Lung (tissue), 12 donors: ENCODE results near the gene CARMIL3. TPM values are rescaled to one million over a fixed set of nuclear protein-coding genes. Genes with fewer than 3 reads are reported as not detected.

ENCODE experiments used
- ATAC-seq: fragments of 200-7000 bp; cut with Tn5 transposase; one replicate; pipeline ENCODE4 v1.9.1; 2020; ENCODE audit warnings: moderate number of reproducible peaks; ENCODE audit not compliant: insufficient read depth, low FRiP score
- DNase-seq, 3 donors: peaks; one replicate each; pipeline ENCODE4 v3.0.0-alpha.2; 2013 to 2017
- H3K27ac ChIP-seq, 2 donors: one replicate each; pipeline ENCODE4 v1.5.1; 2013; ENCODE audit warnings: mild to moderate bottlenecking in 2 of 2, moderate library complexity in 2 of 2, control low read depth in 1 of 2, inconsistent platforms in 1 of 2, low read depth in 1 of 2, low read length in 1 of 2
- H3K27me3 ChIP-seq, 3 donors: one replicate each; pipeline ENCODE4 v1.5.1; 2013; ENCODE audit warnings: low read length in 2 of 3; ENCODE audit not compliant: control insufficient read depth in 3 of 3, insufficient read depth in 3 of 3
- H3K36me3 ChIP-seq, 4 donors: one replicate each; pipeline ENCODE4 v1.5.1; 2013; ENCODE audit warnings: low read length in 4 of 4, mild to moderate bottlenecking in 1 of 4, moderate library complexity in 1 of 4; ENCODE audit not compliant: control insufficient read depth in 4 of 4, insufficient read depth in 4 of 4
- H3K4me1 ChIP-seq, 5 donors: one replicate each; pipeline ENCODE4 v1.5.1; 2013; ENCODE audit warnings: low read length in 5 of 5, mild to moderate bottlenecking in 2 of 5, moderate library complexity in 1 of 5; ENCODE audit not compliant: control insufficient read depth in 5 of 5, insufficient read depth in 5 of 5
- H3K4me3 ChIP-seq: one replicate; pipeline ENCODE4 v1.5.1; 2013; ENCODE audit warnings: mild to moderate bottlenecking, control low read depth, moderate library complexity
- H3K9ac ChIP-seq, 2 donors: one replicate each; pipeline ENCODE4 v1.5.1; 2013; ENCODE audit warnings: low read length in 2 of 2, control low read depth in 1 of 2; ENCODE audit not compliant: insufficient read depth in 1 of 2
- H3K9me3 ChIP-seq, 4 donors: one replicate each; pipeline ENCODE4 v1.5.1; 2013; ENCODE audit warnings: low read length in 3 of 4, mild to moderate bottlenecking in 1 of 4, moderate library complexity in 1 of 4; ENCODE audit not compliant: control insufficient read depth in 4 of 4, insufficient read depth in 3 of 4
- WGBS, 2 donors: extraction: QIAGEN DNeasy Blood & Tissue Kit; methylation state at CpG; one replicate each; pipeline ENCODE4 v1.1.7; 2013; 5-methylcytosine and 5-hydroxymethylcytosine counted together
- polyA plus RNA-seq, 2 donors: library from polyadenylated mRNA; stranded (reverse); fragments of 200-250 nt; gene quantifications; one replicate each; pipeline ENCODE4 v1.2.1, GENCODE V29; 2013
- total RNA-seq, 2 donors: library from RNA; depleted of rRNA in 1 of 2; stranded (reverse); fragments of >200 nt in 1 of 2; gene quantifications; one replicate each; pipeline ENCODE4 v1.2.1, GENCODE V29; 2014 to 2021
- TF ChIP-seq, protein P1 (sequence below): IDR thresholded peaks from 2 replicates; pipeline ENCODE4 v1.5.1; 2012; ENCODE audit warnings: mild to moderate bottlenecking; ENCODE audit errors: control extremely low read depth, extremely low read depth
- donor health status: control.
- donor health status: control.
- donor health status: Bipolar disorder and iron deficiency.
- donor health status: healthy.
- donor health status: DM: yes; HTN: yes; CAD: no.

CARMIL3 gene
- total and polyA plus RNA-seq, 4 donors, result 0.37 to 2.4 (median 0.78) TPM

DNA sequence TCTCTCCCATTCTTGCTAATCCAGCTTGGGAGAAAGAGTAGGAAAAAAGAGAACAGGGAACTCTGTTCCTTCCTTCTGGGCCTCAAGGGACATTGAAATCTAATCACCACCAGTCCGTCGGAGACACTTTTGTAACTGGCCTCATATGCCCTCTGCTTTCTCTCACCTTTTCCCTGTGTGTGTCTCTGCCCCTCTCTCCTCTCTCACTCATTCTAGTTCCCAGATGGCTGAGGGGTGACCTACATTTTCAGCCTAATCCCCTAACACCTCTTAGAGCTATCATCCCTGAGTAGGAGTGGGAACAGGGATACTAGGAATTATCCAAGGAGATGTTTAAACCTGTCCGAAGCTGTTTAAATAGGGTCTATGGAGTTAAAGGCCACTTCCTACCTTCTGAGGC is 33.4 kb downstream of the CARMIL3 start:
- 93 to 97% methylated on average over 3 of the region's 3 CpGs for WGBS, 2 donors
- TF ChIP-seq, protein P1, sequence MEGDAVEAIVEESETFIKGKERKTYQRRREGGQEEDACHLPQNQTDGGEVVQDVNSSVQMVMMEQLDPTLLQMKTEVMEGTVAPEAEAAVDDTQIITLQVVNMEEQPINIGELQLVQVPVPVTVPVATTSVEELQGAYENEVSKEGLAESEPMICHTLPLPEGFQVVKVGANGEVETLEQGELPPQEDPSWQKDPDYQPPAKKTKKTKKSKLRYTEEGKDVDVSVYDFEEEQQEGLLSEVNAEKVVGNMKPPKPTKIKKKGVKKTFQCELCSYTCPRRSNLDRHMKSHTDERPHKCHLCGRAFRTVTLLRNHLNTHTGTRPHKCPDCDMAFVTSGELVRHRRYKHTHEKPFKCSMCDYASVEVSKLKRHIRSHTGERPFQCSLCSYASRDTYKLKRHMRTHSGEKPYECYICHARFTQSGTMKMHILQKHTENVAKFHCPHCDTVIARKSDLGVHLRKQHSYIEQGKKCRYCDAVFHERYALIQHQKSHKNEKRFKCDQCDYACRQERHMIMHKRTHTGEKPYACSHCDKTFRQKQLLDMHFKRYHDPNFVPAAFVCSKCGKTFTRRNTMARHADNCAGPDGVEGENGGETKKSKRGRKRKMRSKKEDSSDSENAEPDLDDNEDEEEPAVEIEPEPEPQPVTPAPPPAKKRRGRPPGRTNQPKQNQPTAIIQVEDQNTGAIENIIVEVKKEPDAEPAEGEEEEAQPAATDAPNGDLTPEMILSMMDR, result no peak
- DNase-seq (no peak), ATAC-seq (no peak)
- H3K9me3 ChIP-seq, result no peaks in the 10 kb centered on the region
- H3K36me3 ChIP-seq, result no peaks in the 10 kb centered on the region
- peaks cover 0 to 9% (median 3%) of the 10 kb centered on the region in 5 donors for H3K4me1 ChIP-seq
- H3K27ac ChIP-seq, result no peak overlapping the region
- H3K4me3 ChIP-seq, result no peak overlapping the region
- H3K9ac ChIP-seq, result no peak overlapping the region
- H3K27me3 ChIP-seq, result peaks cover 0 to 7% (median 1%) of the 10 kb centered on the region in 3 donors

DNA sequence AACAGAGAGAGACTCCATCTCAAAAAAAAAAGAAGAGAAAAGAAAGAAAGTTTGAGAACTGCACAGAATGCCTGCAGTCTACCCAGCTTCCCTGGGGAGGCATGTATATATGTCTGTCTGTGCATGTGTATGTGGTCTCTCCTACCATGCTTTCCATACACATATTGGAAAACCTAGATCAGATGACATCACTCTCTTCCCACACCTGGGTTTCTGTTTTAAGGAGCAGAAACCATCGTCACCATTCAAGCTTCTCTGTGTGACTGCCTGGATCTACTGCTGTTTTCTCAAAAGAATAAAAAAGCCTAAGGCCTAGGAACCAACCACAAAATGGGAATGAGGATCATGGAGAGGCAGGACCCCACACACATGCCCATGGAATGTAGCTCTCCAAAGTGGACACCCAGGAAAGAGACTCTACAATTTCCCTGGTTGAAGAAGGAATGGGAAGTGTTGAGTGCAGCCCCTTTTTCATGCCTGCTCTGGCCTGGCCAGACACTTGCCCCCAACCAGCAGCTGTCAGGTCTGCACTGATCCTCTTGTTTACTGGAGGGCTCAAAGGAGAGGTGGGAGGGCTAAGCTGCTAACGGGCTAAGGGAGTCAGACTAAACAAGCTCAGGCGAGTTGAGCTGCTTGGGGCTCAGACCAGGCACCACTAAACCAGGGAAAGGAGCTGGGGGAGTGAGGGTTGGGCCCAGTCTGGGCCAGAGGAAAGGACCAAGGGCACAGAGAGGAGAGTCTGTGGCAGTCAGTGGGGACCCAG is 34.6 kb downstream of the CARMIL3 start:
- WGBS, 2 donors, result 83 to 87% methylated on average over 3 of the region's 3 CpGs
- peaks cover 0 to under 1% (median 0%) of the 10 kb centered on the region in 5 donors for H3K4me1 ChIP-seq

DNA sequence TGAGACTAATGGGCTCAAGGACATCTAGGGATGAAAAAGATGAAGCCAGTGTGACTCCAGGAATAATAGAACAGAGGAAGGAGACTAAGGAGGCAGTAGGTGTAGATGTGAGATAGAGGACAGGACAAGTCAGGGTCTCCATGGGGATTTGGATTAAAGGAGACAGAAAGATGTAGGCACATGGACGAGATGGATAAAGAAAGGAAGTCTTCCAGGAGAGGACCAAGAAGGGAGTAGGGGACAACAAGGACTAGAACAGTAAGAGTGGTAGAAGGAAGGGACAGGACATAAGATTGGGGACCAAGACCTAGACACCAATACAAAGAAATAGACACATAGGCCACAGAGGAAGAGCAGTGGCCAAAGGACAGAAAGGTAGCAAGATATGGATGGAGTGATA is 35.2 kb downstream of the CARMIL3 start:
- WGBS, 2 donors, result 81 to 87% methylated on average over 1 of the region's 1 CpG
- TF ChIP-seq, protein P1, result no peak
- Histone ChIP-seq H3K27me3 (peaks cover 0 to 7% (median 0%) of the 10 kb centered on the region in 3 donors), H3K4me3 (no peak overlapping the region), H3K9me3 (no peaks in the 10 kb centered on the region), H3K9ac (no peak overlapping the region), H3K27ac (no peak overlapping the region), H3K36me3 (no peaks in the 10 kb centered on the region), H3K4me1 (no peaks in the 10 kb centered on the region)
- ATAC-seq (no peak), DNase-seq (no peak)

More for the DNA sequence above, 34.6 kb downstream of the CARMIL3 start:
- TF ChIP-seq, protein P1, result no peak
- Histone ChIP-seq H3K27me3 (peaks cover 0 to 7% (median 0%) of the 10 kb centered on the region in 3 donors), H3K27ac (no peak overlapping the region), H3K4me3 (no peak overlapping the region), H3K9me3 (no peaks in the 10 kb centered on the region), H3K9ac (no peak overlapping the region), H3K36me3 (no peaks in the 10 kb centered on the region)
- DNase-seq (no peak), ATAC-seq (no peak)
